KMS-11 (cell line): ENCODE measurements around the gene SAG.

Experiments used
- H2AFZ ChIP-seq: fragments of 200-600 bp; sonication (generic); 2 replicates; pipeline ENCODE4 v1.6.1; 2016; ENCODE audit warnings: antibody characterized with exemption, mixed run types, low read depth
- H3K27ac ChIP-seq: fragments of 200-600 bp; sonication (generic); 2 replicates; pipeline ENCODE4 v1.6.1; 2016; ENCODE audit warnings: mild to moderate bottlenecking, mixed run types
- H3K27me3 ChIP-seq: fragments of 200-600 bp; sonication (generic); 2 replicates; pipeline ENCODE4 v1.6.1; 2017; ENCODE audit warnings: mild to moderate bottlenecking, low read depth, mixed run types, moderate library complexity; ENCODE audit not compliant: insufficient read depth
- H3K36me3 ChIP-seq: fragments of 200-600 bp; sonication (generic); 2 replicates; pipeline ENCODE4 v1.6.1; 2017; ENCODE audit warnings: mild to moderate bottlenecking, mixed run types; ENCODE audit not compliant: insufficient read depth
- H3K4me1 ChIP-seq: fragments of 200-600 bp; sonication (generic); 2 replicates; pipeline ENCODE4 v1.6.1; 2016; ENCODE audit warnings: mild to moderate bottlenecking, low read depth, mixed run types; ENCODE audit not compliant: poor library complexity, severe bottlenecking
- H3K4me2 ChIP-seq: fragments of 200-600 bp; sonication (generic); 2 replicates; pipeline ENCODE4 v1.7.0; 2016; ENCODE audit warnings: mild to moderate bottlenecking, mixed run types
- H3K4me3 ChIP-seq: fragments of 200-600 bp; sonication (generic); IDR thresholded peaks from 2 replicates; pipeline ENCODE4 v1.6.1; 2017; ENCODE audit warnings: low read depth, low read length, mixed read lengths; ENCODE audit not compliant: insufficient read depth
- H3K79me2 ChIP-seq: fragments of 200-600 bp; sonication (generic); 2 replicates; pipeline ENCODE4 v1.6.1; 2016; ENCODE audit warnings: low read depth, mixed run types; ENCODE audit not compliant: insufficient read depth
- H3K9ac ChIP-seq: fragments of 200-600 bp; sonication (generic); 2 replicates; pipeline ENCODE4 v1.6.1; 2016; ENCODE audit warnings: mild to moderate bottlenecking, mixed run types
- H4K20me1 ChIP-seq: fragments of 200-600 bp; sonication (generic); 2 replicates; pipeline ENCODE4 v1.6.1; 2016; ENCODE audit warnings: mild to moderate bottlenecking, mixed run types; ENCODE audit not compliant: insufficient read depth
- CTCF ChIP-seq: fragments of 200-600 bp; sonication (generic); conservative IDR thresholded peaks from 2 replicates; pipeline ENCODE4 v1.6.1; 2017; ENCODE audit warnings: low read depth, mild to moderate bottlenecking, antibody characterized with exemption, low read length, moderate library complexity, mixed read lengths

SAG gene

GRCh38 chr2:233385489-233386044 is 78.0 kb downstream of the SAG start:
- Histone ChIP-seq H3K36me3 (no peaks in the 10 kb centered on the region), H3K79me2 (peaks cover 5% of the 10 kb centered on the region; the same call in 1 of the 2 replicates), H3K4me1 (no peaks in the 10 kb centered on the region), H3K9ac (no peak overlapping the region), H2AFZ (no peak overlapping the region), H4K20me1 (no peaks in the 10 kb centered on the region), H3K27ac (no peak overlapping the region), H3K4me2 (no peak overlapping the region), H3K4me3 (no peak overlapping the region), H3K27me3 (no peaks in the 10 kb centered on the region)
- TF ChIP-seq CTCF: no peak

- Histone ChIP-seq H3K9ac (no peak overlapping the region), H3K27ac (no peak overlapping the region), H2AFZ (no peak overlapping the region), H3K4me2 (no peak overlapping the region), H4K20me1 (no peaks in the 10 kb centered on the region), H3K4me1 (no peaks in the 10 kb centered on the region), H3K4me3 (no peak overlapping the region), H3K27me3 (no peaks in the 10 kb centered on the region), H3K79me2 (peaks cover 5% of the 10 kb centered on the region; the same call in 1 of the 2 replicates), H3K36me3 (no peaks in the 10 kb centered on the region)
- no peak for TF ChIP-seq CTCF
Observed at GRCh38 chr2:233386382-233387041, 78.9 kb downstream of the SAG start.

- Histone ChIP-seq H3K36me3 (no peaks in the 10 kb centered on the region), H3K4me1 (no peaks in the 10 kb centered on the region), H2AFZ (no peak overlapping the region), H3K4me2 (no peak overlapping the region), H3K79me2 (peaks cover 5% of the 10 kb centered on the region; the same call in 1 of the 2 replicates), H3K27ac (no peak overlapping the region), H4K20me1 (no peaks in the 10 kb centered on the region), H3K4me3 (no peak overlapping the region), H3K9ac (no peak overlapping the region), H3K27me3 (no peaks in the 10 kb centered on the region)
- no peak for TF ChIP-seq CTCF
Observed at GRCh38 chr2:233387225-233387624, 79.6 kb downstream of the SAG start.

GRCh38 chr2:233387667-233388528 is 80.3 kb downstream of the SAG start:
- no peak overlapping the region for H3K4me3 ChIP-seq
- no peaks in the 10 kb centered on the region for H4K20me1 ChIP-seq
- H3K9ac ChIP-seq: no peak overlapping the region
- H3K79me2 ChIP-seq: peaks cover 5% of the 10 kb centered on the region; the same call in 1 of the 2 replicates
- no peaks in the 10 kb centered on the region for H3K27me3 ChIP-seq
- TF ChIP-seq CTCF: no peak
- no peak overlapping the region for H3K4me2 ChIP-seq
- no peak overlapping the region for H2AFZ ChIP-seq
- H3K4me1 ChIP-seq: no peaks in the 10 kb centered on the region
- H3K27ac ChIP-seq: no peak overlapping the region
- H3K36me3 ChIP-seq: no peaks in the 10 kb centered on the region
